ENCODE data around the gene NAV2.
"Not testable (repeated sequence)": the region's sequence is repeated elsewhere in the genome, so short reads cannot be mapped to it uniquely, and the experiment has no call there.

The NAV2 gene

DNA sequence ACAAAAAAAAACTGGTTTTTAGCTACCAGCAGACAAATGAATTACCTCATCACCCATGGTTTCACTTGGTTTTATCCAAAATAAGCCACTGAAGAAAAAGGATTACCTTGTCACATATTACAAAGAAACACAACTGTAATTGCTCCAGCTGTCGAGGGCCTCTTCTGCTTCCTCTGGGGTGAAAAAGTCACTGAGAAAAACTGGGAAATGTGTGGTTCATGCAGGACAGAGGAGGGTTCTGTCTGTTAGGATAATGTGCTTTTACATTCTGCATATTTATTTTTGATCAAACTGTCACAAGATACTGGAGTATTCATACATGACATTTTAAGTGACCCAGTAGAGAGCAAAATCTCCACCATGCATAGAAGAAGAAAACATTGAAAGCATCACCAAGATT, 211.7 kb downstream of the NAV2 start:
- no peak for DNase-seq (ENCODE audit: low read depth)

- no peak for DNase-seq (ENCODE audit: low read depth)
Observed at GRCh38 chr11:19924716-19925115, 212.1 kb downstream of the NAV2 start.

- not testable (repeated sequence) for DNase-seq (ENCODE audit: low read depth)
Observed at GRCh38 chr11:19927403-19927802, 214.8 kb downstream of the NAV2 start.

GRCh38 chr11:19929147-19929546, 216.5 kb downstream of the NAV2 start:
- no peak for DNase-seq (ENCODE audit: low read depth)

- DNase-seq (ENCODE audit: low read depth) = no peak
Observed at GRCh38 chr11:19929655-19930054, 217.0 kb downstream of the NAV2 start.

- DNase-seq (ENCODE audit: low read depth) = no peak
Observed at GRCh38 chr11:19931141-19931770, 218.6 kb downstream of the NAV2 start.

DNA sequence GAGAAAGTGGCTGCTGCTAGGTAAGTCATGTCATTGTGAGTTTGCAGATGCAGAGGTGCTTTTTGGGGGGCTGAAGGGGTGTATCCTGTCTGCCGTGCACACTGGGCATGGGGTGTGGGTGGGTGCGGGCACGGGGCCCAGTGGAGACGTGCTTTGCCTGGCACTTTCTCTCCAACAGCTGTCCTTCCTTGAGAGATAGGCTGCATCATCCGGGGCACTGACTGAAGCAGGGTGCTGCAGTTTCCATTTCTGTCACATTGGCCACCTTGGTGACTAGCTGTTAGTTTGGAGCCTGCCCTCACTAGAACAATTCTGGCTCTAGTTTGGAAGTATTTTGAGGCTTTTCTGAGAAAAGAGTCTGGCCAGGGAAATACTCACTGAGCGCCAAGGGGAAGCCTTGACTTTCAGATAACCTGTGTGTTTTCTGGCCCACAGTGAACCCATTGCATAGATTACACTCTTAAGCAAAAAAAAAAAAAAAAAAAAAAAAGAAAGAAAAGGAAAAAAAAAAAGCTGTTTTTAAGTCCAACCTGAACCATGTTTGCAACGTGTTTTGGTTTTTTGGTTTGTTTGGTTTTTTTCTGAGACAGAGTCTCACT, 219.2 kb downstream of the NAV2 start:
- DNase-seq (ENCODE audit: low read depth) = no peak

DNA sequence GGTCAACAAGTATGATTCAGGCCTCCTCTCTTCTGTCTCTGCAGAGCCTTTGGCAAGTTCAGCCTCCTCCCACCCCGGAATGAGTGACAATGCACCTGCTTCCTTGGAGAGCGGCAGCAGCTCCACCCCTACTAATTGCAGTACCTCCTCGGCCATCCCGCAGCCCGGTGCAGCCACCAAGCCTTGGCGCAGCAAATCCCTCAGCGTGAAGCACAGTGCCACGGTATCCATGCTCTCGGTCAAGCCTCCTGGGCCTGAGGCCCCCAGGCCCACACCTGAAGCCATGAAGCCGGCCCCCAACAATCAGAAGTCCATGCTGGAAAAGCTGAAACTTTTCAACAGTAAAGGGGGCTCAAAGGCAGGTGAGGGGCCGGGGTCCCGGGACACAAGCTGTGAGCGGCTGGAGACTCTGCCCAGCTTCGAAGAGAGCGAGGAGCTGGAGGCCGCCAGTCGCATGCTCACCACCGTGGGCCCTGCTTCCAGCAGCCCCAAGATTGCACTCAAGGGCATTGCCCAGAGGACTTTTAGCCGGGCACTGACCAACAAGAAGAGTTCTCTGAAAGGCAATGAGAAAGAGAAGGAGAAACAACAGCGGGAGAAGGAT, 220.6 kb downstream of the NAV2 start:
- no peak for DNase-seq (ENCODE audit: low read depth)

DNA sequence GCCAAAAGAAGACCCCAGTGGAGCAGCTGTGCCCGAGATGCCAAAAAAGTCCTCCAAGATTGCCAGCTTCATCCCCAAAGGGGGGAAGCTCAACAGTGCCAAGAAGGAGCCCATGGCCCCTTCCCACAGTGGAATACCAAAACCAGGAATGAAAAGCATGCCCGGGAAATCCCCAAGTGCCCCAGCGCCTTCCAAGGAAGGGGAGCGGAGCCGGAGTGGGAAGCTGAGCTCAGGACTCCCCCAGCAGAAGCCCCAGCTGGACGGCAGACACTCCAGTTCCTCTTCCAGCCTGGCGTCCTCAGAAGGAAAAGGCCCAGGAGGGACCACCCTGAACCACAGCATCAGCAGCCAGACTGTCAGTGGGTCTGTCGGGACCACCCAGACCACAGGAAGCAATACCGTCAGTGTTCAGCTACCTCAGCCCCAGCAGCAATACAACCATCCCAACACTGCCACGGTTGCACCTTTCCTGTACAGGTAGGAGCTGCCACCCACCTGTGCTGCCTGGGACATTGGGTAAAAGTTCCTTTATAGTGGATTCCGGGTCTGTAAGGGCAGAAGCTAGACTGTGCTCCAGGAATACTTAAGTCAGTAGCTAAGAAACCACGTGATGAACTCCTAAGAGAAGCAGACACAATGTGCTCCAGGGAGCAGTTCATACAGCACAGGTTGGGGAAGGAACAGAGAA, 221.3 kb downstream of the NAV2 start:
- DNase-seq (ENCODE audit: low read depth) = no peak

DNA sequence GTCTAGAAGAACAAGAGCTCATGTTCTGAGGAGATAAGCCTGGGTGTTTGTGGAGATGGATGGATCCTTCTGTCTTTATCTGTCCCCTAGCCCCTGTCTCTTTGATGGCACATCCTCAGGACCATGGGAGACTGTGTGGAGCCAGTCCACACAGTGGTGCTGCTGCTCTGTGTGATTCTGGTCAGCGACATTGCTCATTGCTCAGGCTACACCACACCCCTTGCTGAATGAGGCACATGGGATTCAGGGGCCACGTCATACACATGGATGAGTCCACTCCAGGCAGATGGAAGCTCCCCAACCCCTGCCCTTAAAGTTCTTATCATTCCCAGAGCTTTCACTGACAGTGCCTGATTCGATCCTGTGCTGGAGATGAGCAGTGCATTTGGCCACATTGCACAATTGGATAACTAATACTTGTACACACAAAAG, 222.2 kb downstream of the NAV2 start:
- no peak for DNase-seq (ENCODE audit: low read depth)

- no peak for DNase-seq (ENCODE audit: low read depth)
Observed at GRCh38 chr11:19935507-19935906, 222.9 kb downstream of the NAV2 start.

- DNase-seq (ENCODE audit: low read depth) = no peak
Observed at GRCh38 chr11:19936461-19936860, 223.8 kb downstream of the NAV2 start.

- no peak for DNase-seq (ENCODE audit: low read depth)
Observed at GRCh38 chr11:19938169-19938856, 225.7 kb downstream of the NAV2 start.

GRCh38 chr11:19938866-19939265, 226.2 kb downstream of the NAV2 start:
- no peak for DNase-seq (ENCODE audit: low read depth)

GRCh38 chr11:19939415-19939929, 226.8 kb downstream of the NAV2 start:
- DNase-seq (ENCODE audit: low read depth) = no peak

DNA sequence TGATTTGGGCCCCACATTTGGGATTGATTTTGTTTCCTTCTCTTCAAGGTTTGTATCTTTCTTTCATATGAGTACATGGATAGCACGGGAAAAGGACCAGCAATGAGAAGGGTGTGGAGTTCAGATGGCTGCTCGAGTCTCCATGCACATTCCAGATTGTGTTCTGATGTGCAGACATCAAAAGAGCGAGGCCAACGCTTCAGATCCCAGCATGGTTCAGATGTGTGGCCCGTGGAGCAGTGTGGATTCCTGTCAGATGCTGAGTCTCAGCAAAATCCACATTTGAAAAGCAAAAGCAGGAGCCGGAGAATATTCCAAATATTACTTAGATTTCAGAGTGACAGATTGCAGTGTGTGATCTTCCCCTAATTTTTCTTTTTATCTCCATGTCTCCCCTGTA, 228.2 kb downstream of the NAV2 start:
- DNase-seq (ENCODE audit: low read depth) = no peak

DNA sequence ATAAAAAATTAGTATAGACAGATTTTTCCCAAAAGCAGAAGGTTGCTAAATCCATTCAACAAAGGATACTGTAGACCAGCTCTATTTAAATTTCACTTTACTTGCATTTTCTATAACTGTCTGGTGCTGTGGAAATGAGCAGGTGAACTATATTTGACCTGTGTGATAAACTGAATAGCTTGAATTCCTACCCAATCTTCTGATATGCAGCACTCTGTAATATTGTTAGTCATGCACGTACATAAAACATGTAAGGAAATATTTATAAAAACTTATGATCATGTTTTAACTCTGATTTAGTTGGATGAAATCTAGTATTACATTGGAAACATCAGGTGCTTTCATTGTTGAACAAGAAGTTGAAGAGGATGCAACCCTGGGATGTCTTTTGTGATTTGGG, 234.0 kb downstream of the NAV2 start:
- no peak for DNase-seq (ENCODE audit: low read depth)

GRCh38 chr11:19947537-19948114, 235.0 kb downstream of the NAV2 start:
- no peak for DNase-seq (ENCODE audit: low read depth)

DNA sequence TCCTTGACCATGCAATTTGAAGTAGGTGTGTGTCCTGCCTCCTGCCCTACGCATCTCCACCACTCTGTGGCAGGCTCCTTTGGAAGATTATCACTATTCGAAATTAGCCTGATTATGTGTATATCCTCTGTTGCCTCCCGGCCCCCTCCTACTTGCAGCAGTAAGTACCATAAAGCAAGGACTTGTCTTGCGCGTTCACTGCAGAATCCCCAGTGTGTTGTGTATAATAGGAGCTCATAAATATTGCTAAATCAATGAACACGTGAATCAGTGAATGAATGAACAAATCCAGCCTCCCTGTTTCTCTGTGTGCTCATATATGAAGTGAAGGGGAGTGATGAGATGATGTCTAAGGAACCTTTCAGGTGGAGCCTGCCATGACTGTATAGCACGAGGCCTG, 237.0 kb downstream of the NAV2 start:
- no peak for DNase-seq (ENCODE audit: low read depth)

GRCh38 chr11:19951558-19952115, 239.0 kb downstream of the NAV2 start:
- DNase-seq (ENCODE audit: low read depth) = no peak

- DNase-seq (ENCODE audit: low read depth) = no peak
Observed at GRCh38 chr11:19952116-19952605, 239.5 kb downstream of the NAV2 start.

All from CMK (cell line).